Neural cell (in vitro differentiated cells): ENCODE measurements around the gene KIF6.

Source experiments
- EP300 ChIP-seq: fragments of 450-650 bp; conservative IDR thresholded peaks from 2 replicates; pipeline ENCODE4 v1.6.1; 2014; ENCODE audit warnings: antibody characterized with exemption, mild to moderate bottlenecking, moderate library complexity; ENCODE audit not compliant: poor library complexity, severe bottlenecking
- EZH2 ChIP-seq: fragments of 200-600, 300-800 bp; shearing (Covaris generic), sonication (generic); IDR thresholded peaks from 2 replicates; pipeline ENCODE4 v1.6.1; 2014; ENCODE audit warnings: antibody characterized with exemption, low read length, borderline replicate concordance, mild to moderate bottlenecking; ENCODE audit not compliant: insufficient read depth, poor library complexity, severe bottlenecking
- MXI1 ChIP-seq: fragments of 450-650 bp; conservative IDR thresholded peaks from 2 replicates; pipeline ENCODE4 v1.6.1; 2014; ENCODE audit warnings: antibody characterized with exemption, mild to moderate bottlenecking; ENCODE audit not compliant: poor library complexity, severe bottlenecking
- POLR2AphosphoS5 ChIP-seq: IDR thresholded peaks from 2 replicates; pipeline ENCODE4 v1.6.1; 2012
- RAD21 ChIP-seq: fragments of 450-650 bp; conservative IDR thresholded peaks from 2 replicates; pipeline ENCODE4 v1.6.1; 2014; ENCODE audit warnings: antibody characterized with exemption, mild to moderate bottlenecking, moderate library complexity
- SMC3 ChIP-seq: fragments of 450-650 bp; conservative IDR thresholded peaks from 2 replicates; pipeline ENCODE4 v1.6.1; 2014; ENCODE audit warnings: antibody characterized with exemption, mild to moderate bottlenecking, moderate library complexity; ENCODE audit not compliant: poor library complexity
- TAF1 ChIP-seq: IDR thresholded peaks from 2 replicates; pipeline ENCODE4 v1.6.1; 2012; ENCODE audit warnings: low read depth
- TF ChIP-seq, protein P1 (sequence below): fragments of 450-650 bp; IDR thresholded peaks from 2 replicates; pipeline ENCODE4 v1.5.1; 2014; ENCODE audit warnings: antibody characterized with exemption, mild to moderate bottlenecking, moderate library complexity; ENCODE audit not compliant: poor library complexity, severe bottlenecking
- TF ChIP-seq, protein P2 (sequence below): IDR thresholded peaks from 2 replicates; pipeline ENCODE4 v1.6.1; 2012; ENCODE audit warnings: borderline replicate concordance

DNA sequence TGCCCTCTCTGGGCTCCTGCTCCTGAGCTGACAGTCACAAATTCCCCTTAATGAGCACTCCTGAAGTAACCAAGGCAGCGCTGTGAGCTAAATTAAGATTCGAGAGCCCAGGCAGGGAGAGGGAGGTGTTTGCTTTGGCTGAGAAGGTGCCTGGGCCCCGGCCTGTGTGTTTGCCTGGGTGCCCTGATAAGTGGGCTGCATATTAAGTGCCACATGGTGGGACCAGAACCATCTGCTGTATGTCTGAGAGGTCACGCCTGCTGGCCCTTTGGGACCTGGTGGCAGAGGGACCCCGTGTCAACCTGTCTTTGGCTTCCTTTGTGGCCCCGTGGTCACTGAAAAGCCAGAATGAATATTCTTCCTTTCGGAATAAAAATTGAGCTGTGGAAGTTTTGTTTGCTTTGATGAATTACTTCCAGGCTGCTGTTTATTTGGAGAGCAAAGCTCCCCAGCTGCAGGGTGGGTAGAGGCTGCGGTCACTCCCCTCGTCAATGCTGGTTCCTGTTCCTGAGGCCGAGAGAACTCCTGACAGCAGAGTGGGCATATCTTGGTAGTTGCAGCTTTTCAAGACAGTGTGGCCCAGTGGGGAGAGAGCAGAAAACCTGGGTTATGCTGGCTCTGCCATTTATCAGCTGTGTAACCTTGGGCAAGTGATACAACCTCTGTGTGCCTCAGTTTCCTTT, 385.2 kb downstream of the KIF6 start:
- TF ChIP-seq TAF1 = no peak
- TF ChIP-seq, protein P1, sequence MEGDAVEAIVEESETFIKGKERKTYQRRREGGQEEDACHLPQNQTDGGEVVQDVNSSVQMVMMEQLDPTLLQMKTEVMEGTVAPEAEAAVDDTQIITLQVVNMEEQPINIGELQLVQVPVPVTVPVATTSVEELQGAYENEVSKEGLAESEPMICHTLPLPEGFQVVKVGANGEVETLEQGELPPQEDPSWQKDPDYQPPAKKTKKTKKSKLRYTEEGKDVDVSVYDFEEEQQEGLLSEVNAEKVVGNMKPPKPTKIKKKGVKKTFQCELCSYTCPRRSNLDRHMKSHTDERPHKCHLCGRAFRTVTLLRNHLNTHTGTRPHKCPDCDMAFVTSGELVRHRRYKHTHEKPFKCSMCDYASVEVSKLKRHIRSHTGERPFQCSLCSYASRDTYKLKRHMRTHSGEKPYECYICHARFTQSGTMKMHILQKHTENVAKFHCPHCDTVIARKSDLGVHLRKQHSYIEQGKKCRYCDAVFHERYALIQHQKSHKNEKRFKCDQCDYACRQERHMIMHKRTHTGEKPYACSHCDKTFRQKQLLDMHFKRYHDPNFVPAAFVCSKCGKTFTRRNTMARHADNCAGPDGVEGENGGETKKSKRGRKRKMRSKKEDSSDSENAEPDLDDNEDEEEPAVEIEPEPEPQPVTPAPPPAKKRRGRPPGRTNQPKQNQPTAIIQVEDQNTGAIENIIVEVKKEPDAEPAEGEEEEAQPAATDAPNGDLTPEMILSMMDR = no peak
- no peak for TF ChIP-seq EZH2
- no peak for TF ChIP-seq POLR2AphosphoS5
- no peak for TF ChIP-seq EP300
- TF ChIP-seq MXI1 = no peak
- TF ChIP-seq, protein P2, sequence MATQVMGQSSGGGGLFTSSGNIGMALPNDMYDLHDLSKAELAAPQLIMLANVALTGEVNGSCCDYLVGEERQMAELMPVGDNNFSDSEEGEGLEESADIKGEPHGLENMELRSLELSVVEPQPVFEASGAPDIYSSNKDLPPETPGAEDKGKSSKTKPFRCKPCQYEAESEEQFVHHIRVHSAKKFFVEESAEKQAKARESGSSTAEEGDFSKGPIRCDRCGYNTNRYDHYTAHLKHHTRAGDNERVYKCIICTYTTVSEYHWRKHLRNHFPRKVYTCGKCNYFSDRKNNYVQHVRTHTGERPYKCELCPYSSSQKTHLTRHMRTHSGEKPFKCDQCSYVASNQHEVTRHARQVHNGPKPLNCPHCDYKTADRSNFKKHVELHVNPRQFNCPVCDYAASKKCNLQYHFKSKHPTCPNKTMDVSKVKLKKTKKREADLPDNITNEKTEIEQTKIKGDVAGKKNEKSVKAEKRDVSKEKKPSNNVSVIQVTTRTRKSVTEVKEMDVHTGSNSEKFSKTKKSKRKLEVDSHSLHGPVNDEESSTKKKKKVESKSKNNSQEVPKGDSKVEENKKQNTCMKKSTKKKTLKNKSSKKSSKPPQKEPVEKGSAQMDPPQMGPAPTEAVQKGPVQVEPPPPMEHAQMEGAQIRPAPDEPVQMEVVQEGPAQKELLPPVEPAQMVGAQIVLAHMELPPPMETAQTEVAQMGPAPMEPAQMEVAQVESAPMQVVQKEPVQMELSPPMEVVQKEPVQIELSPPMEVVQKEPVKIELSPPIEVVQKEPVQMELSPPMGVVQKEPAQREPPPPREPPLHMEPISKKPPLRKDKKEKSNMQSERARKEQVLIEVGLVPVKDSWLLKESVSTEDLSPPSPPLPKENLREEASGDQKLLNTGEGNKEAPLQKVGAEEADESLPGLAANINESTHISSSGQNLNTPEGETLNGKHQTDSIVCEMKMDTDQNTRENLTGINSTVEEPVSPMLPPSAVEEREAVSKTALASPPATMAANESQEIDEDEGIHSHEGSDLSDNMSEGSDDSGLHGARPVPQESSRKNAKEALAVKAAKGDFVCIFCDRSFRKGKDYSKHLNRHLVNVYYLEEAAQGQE = no peak
- no peak for TF ChIP-seq RAD21
- TF ChIP-seq SMC3 = no peak
